Panc1 (cell line): Measurements from ENCODE around the gene TRABD2B.

Experiments used
- CTCF ChIP-seq: fragments of 450-650 bp; IDR thresholded peaks from 2 replicates; pipeline ENCODE4 v1.5.1; 2017; ENCODE audit warnings: mild to moderate bottlenecking
- POLR2AphosphoS5 ChIP-seq: IDR thresholded peaks from 2 replicates; pipeline ENCODE4 v1.6.1; 2012; ENCODE audit warnings: mild to moderate bottlenecking, low read depth, low read length, moderate library complexity
- TCF7L2 ChIP-seq: IDR thresholded peaks from 2 replicates; pipeline ENCODE4 v1.6.1; 2011; ENCODE audit warnings: mild to moderate bottlenecking, low read depth, low read length, inconsistent platforms

DNA sequence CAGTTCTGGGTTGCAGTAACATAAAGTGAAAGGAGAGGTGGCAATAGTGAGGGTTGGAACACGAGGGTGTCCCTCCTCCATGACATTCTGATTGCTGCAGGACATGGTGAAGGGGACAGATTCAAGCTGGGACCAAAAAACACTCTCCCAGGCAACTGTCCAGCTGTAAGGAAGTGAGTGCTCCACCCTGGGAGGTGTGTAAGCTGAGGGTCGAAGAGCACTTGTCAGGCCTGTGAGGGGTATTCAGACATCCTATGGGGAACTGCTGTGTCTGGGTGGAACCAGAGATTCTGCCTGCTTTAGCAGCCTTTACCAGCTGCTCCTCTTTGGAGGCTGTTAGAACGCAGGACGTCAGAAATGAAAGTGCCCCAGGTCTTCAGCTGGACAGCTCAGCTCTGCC, 212.1 kb downstream of the TRABD2B start:
- no peak for TF ChIP-seq CTCF
- TF ChIP-seq TCF7L2 = no peak
- TF ChIP-seq POLR2AphosphoS5 = no peak
